Bone marrow (tissue), 2 donors: ENCODE data around the gene IGF1.

Source experiments
- DNase-seq, 2 donors: peaks; one replicate each; lab custom pipeline; 2025; lab: John Stamatoyannopoulos, UW

The IGF1 gene

GRCh38 chr12:102426599-102427542 is 53.5 kb downstream of the IGF1 start:
- DNase-seq: no peak

- DNase-seq: no peak
These were observed 55.0 kb downstream of the IGF1 start for GRCh38 chr12:102425109-102426039.

GRCh38 chr12:102423462-102423861 is 56.9 kb downstream of the IGF1 start:
- no peak for DNase-seq

GRCh38 chr12:102421802-102422583 is 58.4 kb downstream of the IGF1 start:
- DNase-seq: no peak

GRCh38 chr12:102419094-102419764 is 61.1 kb downstream of the IGF1 start:
- no peak for DNase-seq

GRCh38 chr12:102417055-102417454 is 63.3 kb downstream of the IGF1 start:
- no peak for DNase-seq

GRCh38 chr12:102415515-102415914 is 64.8 kb downstream of the IGF1 start:
- no peak for DNase-seq

GRCh38 chr12:102413396-102413795 is 67.0 kb downstream of the IGF1 start:
- no peak for DNase-seq

GRCh38 chr12:102410511-102410910 is 69.9 kb downstream of the IGF1 start:
- DNase-seq: no peak

- no peak for DNase-seq
These were observed 71.7 kb downstream of the IGF1 start for GRCh38 chr12:102408487-102409297.

- no peak for DNase-seq
These were observed 72.4 kb downstream of the IGF1 start for GRCh38 chr12:102407776-102408486.

GRCh38 chr12:102406033-102406584 is 74.3 kb downstream of the IGF1 start:
- no peak for DNase-seq

GRCh38 chr12:102401087-102401486 is 79.3 kb downstream of the IGF1 start:
- no peak for DNase-seq

GRCh38 chr12:102399653-102400052 is 80.7 kb downstream of the IGF1 start:
- no peak for DNase-seq

- no peak for DNase-seq
These were observed 84.1 kb downstream of the IGF1 start for GRCh38 chr12:102396276-102396675.

GRCh38 chr12:102394200-102394599 is 86.2 kb downstream of the IGF1 start:
- no peak for DNase-seq

GRCh38 chr12:102390068-102390467 is 90.3 kb downstream of the IGF1 start:
- no peak for DNase-seq

- DNase-seq: no peak
These were observed 91.9 kb downstream of the IGF1 start for GRCh38 chr12:102388469-102388868.

- DNase-seq: no peak
These were observed 95.0 kb downstream of the IGF1 start for GRCh38 chr12:102385343-102385742.
